SU-DHL-6 (cell line): ENCODE measurements around the gene CACNG1.

Source experiments
- CTCF ChIP-seq: fragments of 200-600 bp; sonication (generic); IDR thresholded peaks from one replicate; pipeline ENCODE4 v1.5.1; 2017; ENCODE audit warnings: antibody characterized with exemption, mild to moderate bottlenecking, low read length, moderate library complexity; ENCODE audit not compliant: insufficient read depth, poor library complexity, severe bottlenecking
- EZH2phosphoT487 ChIP-seq: fragments of 200-600 bp; sonication (generic), shearing (Covaris generic); conservative IDR thresholded peaks from 2 replicates; pipeline ENCODE4 v1.6.1; 2018; ENCODE audit warnings: mild to moderate bottlenecking, antibody characterized with exemption, low read length, moderate library complexity, mixed read lengths

DNA sequence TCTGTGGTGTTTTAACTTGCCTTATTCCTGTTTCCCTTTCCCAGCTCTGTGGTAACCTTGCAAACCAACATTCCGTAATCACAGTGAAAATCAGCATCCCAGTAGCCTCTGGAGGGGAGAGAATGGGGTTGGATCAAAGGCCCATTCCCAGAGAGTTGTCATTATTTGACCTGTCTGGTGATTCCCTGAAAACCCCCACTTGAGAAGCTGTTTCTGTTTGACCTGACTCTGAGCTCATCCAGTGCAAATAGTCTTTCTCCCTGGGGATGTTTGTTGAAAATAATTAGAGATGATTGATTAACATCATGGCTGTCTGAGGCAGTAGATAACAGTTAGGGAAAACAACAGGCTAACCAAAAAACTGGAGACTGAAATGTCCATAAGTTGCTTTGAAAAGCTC lies 3.0 kb downstream of the CACNG1 start:
- TF ChIP-seq CTCF (no peak), EZH2phosphoT487 (no peak)
